H9 (cell line): ENCODE measurements around the gene XPR1. TPM values are rescaled to one million over a fixed set of nuclear protein-coding genes. Genes with fewer than 3 reads are reported as not detected.

Experiments used
- DNase-seq: peaks from one replicate; pipeline ENCODE4 v3.0.0-alpha.2; 2017
- H2AFZ ChIP-seq: one replicate; pipeline ENCODE4 v1.6.1; 2013; ENCODE audit warnings: mild to moderate bottlenecking, low read length, control low read depth, moderate library complexity
- H2AK5ac ChIP-seq: 2 replicates; pipeline ENCODE4 v1.6.1; 2013; ENCODE audit warnings: low read length, control low read depth, mixed read lengths; ENCODE audit not compliant: insufficient read length
- H2BK120ac ChIP-seq: one replicate; pipeline ENCODE4 v1.6.1; 2013; ENCODE audit warnings: low read depth, mild to moderate bottlenecking, low read length, control low read depth, inconsistent platforms; ENCODE audit not compliant: poor library complexity, severe bottlenecking
- H2BK12ac ChIP-seq: 2 replicates; pipeline ENCODE4 v1.6.1; 2013; ENCODE audit warnings: low read length, control low read depth, mixed read lengths, low read depth; ENCODE audit not compliant: insufficient read length
- H2BK15ac ChIP-seq: 2 replicates; pipeline ENCODE4 v1.6.1; 2013; ENCODE audit warnings: low read depth, low read length, control low read depth
- H2BK20ac ChIP-seq: one replicate; pipeline ENCODE4 v1.6.1; 2013; ENCODE audit warnings: low read depth, mild to moderate bottlenecking, low read length, control low read depth, inconsistent platforms; ENCODE audit not compliant: poor library complexity, severe bottlenecking
- H2BK5ac ChIP-seq: 2 replicates; pipeline ENCODE4 v1.6.1; 2013; ENCODE audit warnings: low read length, control low read depth, mixed read lengths; ENCODE audit not compliant: insufficient read length
- H3K14ac ChIP-seq: 2 replicates; pipeline ENCODE4 v1.6.1; 2013; ENCODE audit warnings: low read length, control low read depth; ENCODE audit not compliant: insufficient read depth
- H3K18ac ChIP-seq: 2 replicates; pipeline ENCODE4 v1.6.1; 2013; ENCODE audit warnings: low read depth, mild to moderate bottlenecking, mixed read lengths, low read length, control low read depth; ENCODE audit not compliant: insufficient read length
- H3K23ac ChIP-seq: 2 replicates; pipeline ENCODE4 v1.6.1; 2013; ENCODE audit warnings: low read length, control low read depth, mixed read lengths, low read depth; ENCODE audit not compliant: insufficient read length
- H3K23me2 ChIP-seq: 2 replicates; pipeline ENCODE4 v1.6.1; 2013; ENCODE audit warnings: low read depth, mild to moderate bottlenecking, mixed read lengths, low read length, control low read depth; ENCODE audit not compliant: insufficient read length, poor library complexity, severe bottlenecking
- H3K27ac ChIP-seq: 2 replicates; pipeline ENCODE4 v1.5.1; 2013; ENCODE audit warnings: low read length, control low read depth, mixed read lengths, low read depth; ENCODE audit not compliant: insufficient read length
- H3K27me3 ChIP-seq: 2 replicates; pipeline ENCODE4 v1.6.1; 2013; ENCODE audit warnings: low read length, control low read depth, inconsistent platforms; ENCODE audit not compliant: insufficient read depth
- H3K4ac ChIP-seq: 2 replicates; pipeline ENCODE4 v1.6.1; 2013; ENCODE audit warnings: low read depth, mild to moderate bottlenecking, control low read depth, inconsistent platforms, low read length, moderate library complexity
- H3K4me1 ChIP-seq: 2 replicates; pipeline ENCODE4 v1.6.1; 2013; ENCODE audit warnings: low read length, control low read depth, inconsistent platforms; ENCODE audit not compliant: insufficient read depth
- H3K4me2 ChIP-seq: 2 replicates; pipeline ENCODE4 v1.6.1; 2013; ENCODE audit warnings: low read length, control low read depth, mixed read lengths; ENCODE audit not compliant: insufficient read length, insufficient read depth
- H3K56ac ChIP-seq: 2 replicates; pipeline ENCODE4 v1.6.1; 2013; ENCODE audit warnings: low read depth, mild to moderate bottlenecking, mixed read lengths, low read length, control low read depth; ENCODE audit not compliant: insufficient read length
- H3K79me1 ChIP-seq: 2 replicates; pipeline ENCODE4 v1.6.1; 2013; ENCODE audit warnings: low read depth, mild to moderate bottlenecking, moderate library complexity, low read length, control low read depth, inconsistent platforms; ENCODE audit not compliant: insufficient read depth, poor library complexity, severe bottlenecking
- H3K79me2 ChIP-seq: 2 replicates; pipeline ENCODE4 v1.6.1; 2013; ENCODE audit warnings: low read length, control low read depth, inconsistent platforms; ENCODE audit not compliant: insufficient read depth
- H3K9ac ChIP-seq: 2 replicates; pipeline ENCODE4 v1.6.1; 2013; ENCODE audit warnings: low read length, control low read depth, mixed read lengths; ENCODE audit not compliant: insufficient read length; ENCODE audit errors: extremely low read depth
- H3K9me3 ChIP-seq: one replicate; pipeline ENCODE4 v1.6.1; 2013; ENCODE audit warnings: low read depth, low read length, inconsistent platforms; ENCODE audit not compliant: control insufficient read depth
- H3T11ph ChIP-seq: one replicate; pipeline ENCODE4 v1.6.1; 2013; ENCODE audit warnings: mild to moderate bottlenecking, low read length, control low read depth, inconsistent platforms
- H4K20me1 ChIP-seq: one replicate; pipeline ENCODE4 v1.6.1; 2013; ENCODE audit not compliant: control insufficient read depth, insufficient read length, insufficient read depth
- H4K5ac ChIP-seq: 2 replicates; pipeline ENCODE4 v1.6.1; 2013; ENCODE audit warnings: low read depth, mild to moderate bottlenecking, mixed read lengths, low read length, control low read depth; ENCODE audit not compliant: insufficient read length
- H4K8ac ChIP-seq: replicated peaks from 2 replicates; pipeline ENCODE4 v1.6.1; 2013; ENCODE audit warnings: low read length, control low read depth, mixed read lengths, low read depth; ENCODE audit not compliant: insufficient read length
- H4K91ac ChIP-seq: 2 replicates; pipeline ENCODE4 v1.6.1; 2013; ENCODE audit warnings: low read depth, mild to moderate bottlenecking, moderate library complexity, mixed read lengths, low read length, control low read depth; ENCODE audit not compliant: insufficient read length
- H3K27ac Mint-ChIP-seq, 3 experiments: 2 replicates in 2 of 3; 3 replicates in 1 of 3; pipeline ENCODE4 v1.8.0; 2020 to 2021; ENCODE audit warnings: mixed read lengths in 3 of 3, mild to moderate bottlenecking in 1 of 3, moderate library complexity in 1 of 3
- H3K27me3 Mint-ChIP-seq: 2 replicates; pipeline ENCODE4 v1.8.0; 2021; ENCODE audit warnings: low read depth, mild to moderate bottlenecking, moderate library complexity, mixed read lengths
- H3K36me3 Mint-ChIP-seq, 3 experiments: 2 replicates in 2 of 3; 3 replicates in 1 of 3; pipeline ENCODE4 v1.8.0; 2020 to 2021; ENCODE audit warnings: low read depth in 3 of 3, mixed read lengths in 3 of 3; ENCODE audit not compliant: insufficient read depth in 1 of 3
- H3K4me1 Mint-ChIP-seq, 2 experiments: 2 replicates each; pipeline ENCODE4 v1.8.0; 2020; ENCODE audit warnings: mixed read lengths in 2 of 2
- H3K4me3 Mint-ChIP-seq, 2 experiments: 2 replicates in 1 of 2; 3 replicates in 1 of 2; pipeline ENCODE4 v1.8.0; 2020 to 2021; ENCODE audit warnings: mild to moderate bottlenecking in 2 of 2, mixed read lengths in 2 of 2, moderate library complexity in 1 of 2
- H3K9me3 Mint-ChIP-seq, 2 experiments: 2 replicates in 1 of 2; 3 replicates in 1 of 2; pipeline ENCODE4 v1.8.0; 2020; ENCODE audit warnings: mild to moderate bottlenecking in 2 of 2, mixed read lengths in 2 of 2, moderate library complexity in 1 of 2
- CTCF ChIP-seq: fragments of 200-600 bp; sonication (generic); conservative IDR thresholded peaks from 3 replicates; pipeline ENCODE4 v1.8.0; 2021; ENCODE audit warnings: antibody characterized with exemption, mild to moderate bottlenecking
- WGBS: extraction: QIAGEN DNeasy Blood & Tissue Kit; methylation state at CpG from one replicate; pipeline ENCODE4 v1.1.7; 2013; ENCODE audit warnings: missing lambda C conversion rate, low lambda C conversion rate, mixed read lengths; ENCODE audit not compliant: insufficient read length; ENCODE audit errors: extremely low coverage; 5-methylcytosine and 5-hydroxymethylcytosine counted together
- total RNA-seq: library from RNA; stranded (reverse); gene quantifications from 2 replicates; pipeline ENCODE4 v1.2.1, GENCODE V29; 2021

The XPR1 gene
- total RNA-seq, 1 experiment from 2014 or later, result 34.1 TPM

- Histone ChIP-seq H4K20me1 (no peaks in the 10 kb centered on the region), H3T11ph (no peak overlapping the region), H3K23me2 (no peaks in the 10 kb centered on the region), H3K79me1 (no peaks in the 10 kb centered on the region), H3K14ac (no peak overlapping the region), H3K18ac (no peak overlapping the region), H3K79me2 (no peaks in the 10 kb centered on the region), H3K56ac (no peak overlapping the region), H2BK12ac (no peak overlapping the region), H2AFZ (no peak overlapping the region), H3K9me3 (no peaks in the 10 kb centered on the region), H2BK5ac (no peak overlapping the region), H3K27ac (no peak overlapping the region), H3K4me2 (no peak overlapping the region), H3K9ac (no peak overlapping the region), H3K23ac (no peak overlapping the region), H2AK5ac (no peak overlapping the region), H4K8ac (no peak overlapping the region), H4K5ac (no peak overlapping the region), H2BK15ac (no peak overlapping the region), H2BK120ac (no peak overlapping the region), H3K27me3 (no peaks in the 10 kb centered on the region), H4K91ac (no peak overlapping the region), H3K4me1 (no peaks in the 10 kb centered on the region; the same call in 1 of the 2 replicates), H2BK20ac (no peak overlapping the region), H3K4ac (no peak overlapping the region)
- DNase-seq, result no peak
- WGBS, result no CpG with 5 or more reads among the region's 8 CpGs
- Mint-ChIP-seq H3K36me3 (no peaks in the 10 kb centered on the region), H3K4me3 (no peak overlapping the region), H3K4me1 (peaks cover 13 to 14% of the 10 kb centered on the region in 2 experiments), H3K9me3 (no peaks in the 10 kb centered on the region), H3K27ac (no peak overlapping the region), H3K27me3 (peaks cover 18% of the 10 kb centered on the region)
- no peak for TF ChIP-seq CTCF
Measured at GRCh38 chr1:180905927-180906326, 274.1 kb downstream of the XPR1 start.
